Panc1 (cell line): ENCODE results near the gene GDF7.

Source experiments
- CTCF ChIP-seq: fragments of 450-650 bp; IDR thresholded peaks from 2 replicates; pipeline ENCODE4 v1.5.1; 2017; ENCODE audit warnings: mild to moderate bottlenecking
- POLR2AphosphoS5 ChIP-seq: IDR thresholded peaks from 2 replicates; pipeline ENCODE4 v1.6.1; 2012; ENCODE audit warnings: mild to moderate bottlenecking, low read depth, low read length, moderate library complexity
- SIN3A ChIP-seq: IDR thresholded peaks from 2 replicates; pipeline ENCODE4 v1.6.1; 2012; ENCODE audit warnings: low read depth, mild to moderate bottlenecking, low read length, moderate library complexity, borderline replicate concordance; ENCODE audit not compliant: insufficient read depth
- TCF7L2 ChIP-seq: IDR thresholded peaks from 2 replicates; pipeline ENCODE4 v1.6.1; 2011; ENCODE audit warnings: mild to moderate bottlenecking, low read depth, low read length, inconsistent platforms
- TF ChIP-seq, protein P1 (sequence below), 2 experiments: IDR thresholded peaks; 2 replicates each; pipeline ENCODE4 v1.6.1; 2011 to 2012; ENCODE audit warnings: low read depth in 2 of 2, control low read depth in 1 of 2, low read length in 1 of 2, mild to moderate bottlenecking in 1 of 2, moderate library complexity in 1 of 2; ENCODE audit not compliant: insufficient read depth in 1 of 2

DNA sequence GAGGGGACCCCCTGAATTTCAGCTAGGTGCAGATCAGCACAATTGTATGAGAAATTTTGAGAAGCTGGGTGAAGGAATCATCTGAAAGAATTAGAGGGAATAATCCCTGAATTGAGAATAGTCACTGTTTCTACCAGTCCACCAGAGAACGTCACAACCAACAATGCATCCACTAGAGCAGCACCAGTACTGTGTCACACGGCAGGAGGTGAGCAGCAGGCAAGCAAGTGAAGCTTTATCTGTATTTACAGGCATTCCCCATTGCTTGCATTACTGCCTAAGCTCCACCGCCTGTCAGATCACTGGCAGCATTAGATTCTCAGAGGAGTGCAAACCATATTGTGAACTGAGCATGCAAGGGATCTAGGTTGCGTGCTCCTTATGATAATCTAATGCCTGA, 40.7 kb downstream of the GDF7 start:
- TF ChIP-seq CTCF (no peak), POLR2AphosphoS5 (no peak), TCF7L2 (no peak), SIN3A (no peak)
- TF ChIP-seq, protein P1, sequence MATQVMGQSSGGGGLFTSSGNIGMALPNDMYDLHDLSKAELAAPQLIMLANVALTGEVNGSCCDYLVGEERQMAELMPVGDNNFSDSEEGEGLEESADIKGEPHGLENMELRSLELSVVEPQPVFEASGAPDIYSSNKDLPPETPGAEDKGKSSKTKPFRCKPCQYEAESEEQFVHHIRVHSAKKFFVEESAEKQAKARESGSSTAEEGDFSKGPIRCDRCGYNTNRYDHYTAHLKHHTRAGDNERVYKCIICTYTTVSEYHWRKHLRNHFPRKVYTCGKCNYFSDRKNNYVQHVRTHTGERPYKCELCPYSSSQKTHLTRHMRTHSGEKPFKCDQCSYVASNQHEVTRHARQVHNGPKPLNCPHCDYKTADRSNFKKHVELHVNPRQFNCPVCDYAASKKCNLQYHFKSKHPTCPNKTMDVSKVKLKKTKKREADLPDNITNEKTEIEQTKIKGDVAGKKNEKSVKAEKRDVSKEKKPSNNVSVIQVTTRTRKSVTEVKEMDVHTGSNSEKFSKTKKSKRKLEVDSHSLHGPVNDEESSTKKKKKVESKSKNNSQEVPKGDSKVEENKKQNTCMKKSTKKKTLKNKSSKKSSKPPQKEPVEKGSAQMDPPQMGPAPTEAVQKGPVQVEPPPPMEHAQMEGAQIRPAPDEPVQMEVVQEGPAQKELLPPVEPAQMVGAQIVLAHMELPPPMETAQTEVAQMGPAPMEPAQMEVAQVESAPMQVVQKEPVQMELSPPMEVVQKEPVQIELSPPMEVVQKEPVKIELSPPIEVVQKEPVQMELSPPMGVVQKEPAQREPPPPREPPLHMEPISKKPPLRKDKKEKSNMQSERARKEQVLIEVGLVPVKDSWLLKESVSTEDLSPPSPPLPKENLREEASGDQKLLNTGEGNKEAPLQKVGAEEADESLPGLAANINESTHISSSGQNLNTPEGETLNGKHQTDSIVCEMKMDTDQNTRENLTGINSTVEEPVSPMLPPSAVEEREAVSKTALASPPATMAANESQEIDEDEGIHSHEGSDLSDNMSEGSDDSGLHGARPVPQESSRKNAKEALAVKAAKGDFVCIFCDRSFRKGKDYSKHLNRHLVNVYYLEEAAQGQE (IDR thresholded peaks at IDR 0.05; ENCODE audit: insufficient read depth in 1 of 2, low read depth in 2 of 2, low read length in 1 of 2): no peak
